HepG2 (cell line): ENCODE data around the gene ERP44.
"Not testable (repeated sequence)": the region's sequence is repeated elsewhere in the genome, so short reads cannot be mapped to it uniquely, and the experiment has no call there.

Experiments used
- ATF2 ChIP-seq: sonication (generic); formaldehyde crosslinking; IDR thresholded peaks from 2 replicates; pipeline ENCODE4 v1.4.0; 2020; ENCODE audit warnings: missing genetic modification reagents
- BRD4 ChIP-seq: sonication (generic); formaldehyde crosslinking; IDR thresholded peaks from 2 replicates; pipeline ENCODE4 v1.4.0; 2020; ENCODE audit warnings: missing genetic modification reagents
- FOXP4 ChIP-seq: sonication (generic); formaldehyde crosslinking; IDR thresholded peaks from 2 replicates; pipeline ENCODE4 v1.4.0; 2020; ENCODE audit warnings: missing genetic modification reagents
- HMGXB4 ChIP-seq, 2 experiments: sonication (generic) in 1 of 2; formaldehyde crosslinking in 1 of 2; IDR thresholded peaks; 2 replicates each; pipeline versions ENCODE4 v1.4.0 to v1.6.1; 2018 to 2020; ENCODE audit warnings: missing genetic modification reagents in 2 of 2, borderline replicate concordance in 1 of 2, low read depth in 1 of 2, mild to moderate bottlenecking in 1 of 2, missing biosample characterization in 1 of 2
- JUND ChIP-seq: sonication (generic); formaldehyde crosslinking; IDR thresholded peaks from 2 replicates; pipeline ENCODE4 v1.8.0; 2022; ENCODE audit warnings: mild to moderate bottlenecking, missing genetic modification reagents
- ZBTB2 ChIP-seq: sonication (generic); formaldehyde crosslinking; IDR thresholded peaks from 2 replicates; pipeline ENCODE4 v1.8.0; 2022; ENCODE audit warnings: low read depth, missing genetic modification reagents
- ZBTB43 ChIP-seq: sonication (generic); formaldehyde crosslinking; conservative IDR thresholded peaks from 2 replicates; pipeline ENCODE4 v1.4.0; 2020; ENCODE audit warnings: missing genetic modification reagents
- ZFP36 ChIP-seq: fragments of 150-350 bp; IDR thresholded peaks from 2 replicates; pipeline ENCODE4 v1.6.1; 2018; ENCODE audit warnings: borderline replicate concordance, low read length, low read depth; ENCODE audit not compliant: partially characterized antibody
- ZNF275 ChIP-seq: sonication (generic); formaldehyde crosslinking; IDR thresholded peaks from 2 replicates; pipeline ENCODE4 v1.8.0; 2022; ENCODE audit warnings: missing genetic modification reagents, mild to moderate bottlenecking, inconsistent platforms, borderline replicate concordance

GRCh38 chr9:100076256-100076655, 22.5 kb downstream of the ERP44 start:
- not testable (repeated sequence) for TF ChIP-seq JUND; BRD4 (CRISPR knock-in tag); ZBTB43 (CRISPR knock-in tag); ZNF275 (CRISPR knock-in tag); ATF2 (CRISPR knock-in tag); ZBTB2 (CRISPR knock-in tag); ZFP36; HMGXB4 (CRISPR knock-in tag; IDR thresholded peaks at IDR 0.05; ENCODE audit: borderline replicate concordance in 1 of 2, low read depth in 1 of 2); FOXP4
